GM12878 (cell line): ENCODE results near the gene CAMTA1.

ENCODE experiments used
- ASH2L ChIP-seq: fragments of 300-600, 200-600 bp; sonication (generic); IDR thresholded peaks from 2 replicates; pipeline ENCODE4 v1.6.1; 2017; ENCODE audit warnings: low read depth, mild to moderate bottlenecking, borderline replicate concordance
- ATF2 ChIP-seq: IDR thresholded peaks from 2 replicates; pipeline ENCODE4 v1.6.1; 2012; ENCODE audit warnings: low read length, inconsistent platforms
- CHD2 ChIP-seq: IDR thresholded peaks from 2 replicates; pipeline ENCODE4 v1.6.1; 2011; ENCODE audit warnings: low read depth, low read length, improper control_type of control experiment, borderline replicate concordance
- CTCF ChIP-seq, 3 experiments: IDR thresholded peaks in 2 of 3; conservative IDR thresholded peaks in 1 of 3; 2 replicates each; pipeline ENCODE4 v1.5.1; 2011; ENCODE audit warnings: low read depth in 3 of 3, low read length in 3 of 3, mild to moderate bottlenecking in 3 of 3, control low read depth in 2 of 3, moderate library complexity in 2 of 3, inconsistent platforms in 1 of 3, mixed read lengths in 1 of 3; ENCODE audit not compliant: control insufficient read depth in 2 of 3, insufficient read depth in 1 of 3; ENCODE audit errors: extremely low read depth in 1 of 3
- EGR1 ChIP-seq, 2 experiments: IDR thresholded peaks; 1 replicate in 1 of 2; 2 replicates in 1 of 2; pipeline ENCODE4 v1.6.1; 2011 to 2012; ENCODE audit warnings: low read depth in 2 of 2, low read length in 2 of 2, borderline replicate concordance in 1 of 2, mild to moderate bottlenecking in 1 of 2, moderate library complexity in 1 of 2
- EP300 ChIP-seq, 2 experiments: fragments of 150-350 bp in 1 of 2; IDR thresholded peaks; 2 replicates each; pipeline ENCODE4 v1.6.1; 2011 to 2012; ENCODE audit warnings: low read depth in 2 of 2, low read length in 2 of 2, borderline replicate concordance in 1 of 2, improper control_type of control experiment in 1 of 2, inconsistent platforms in 1 of 2; ENCODE audit not compliant: control insufficient read depth in 1 of 2
- ESRRA ChIP-seq: IDR thresholded peaks from 2 replicates; pipeline ENCODE4 v1.6.1; 2012; ENCODE audit warnings: mild to moderate bottlenecking, low read length, improper control_type of control experiment
- JUNB ChIP-seq: IDR thresholded peaks from 2 replicates; pipeline ENCODE4 v1.6.1; 2016; ENCODE audit warnings: antibody characterized with exemption, mild to moderate bottlenecking
- POLR2AphosphoS2 ChIP-seq: IDR thresholded peaks from 2 replicates; pipeline ENCODE4 v1.6.1; 2011; ENCODE audit warnings: low read depth, mild to moderate bottlenecking, low read length, improper control_type of control experiment, moderate library complexity
- POLR2AphosphoS5 ChIP-seq: IDR thresholded peaks from 2 replicates; pipeline ENCODE4 v1.6.1; 2011; ENCODE audit warnings: mild to moderate bottlenecking, low read length, inconsistent platforms
- RAD21 ChIP-seq: IDR thresholded peaks from 2 replicates; pipeline ENCODE4 v1.6.1; 2011; ENCODE audit warnings: mild to moderate bottlenecking, low read depth, low read length, moderate library complexity; ENCODE audit not compliant: insufficient read depth
- REST ChIP-seq: IDR thresholded peaks from 2 replicates; pipeline ENCODE4 v1.6.1; 2012; ENCODE audit warnings: mild to moderate bottlenecking, low read depth, low read length
- SMAD1 ChIP-seq: fragments of 450-650 bp; IDR thresholded peaks from 2 replicates; pipeline ENCODE4 v1.6.1; 2018; ENCODE audit warnings: mild to moderate bottlenecking, low read depth; ENCODE audit not compliant: partially characterized antibody

GRCh38 chr1:6923955-6924881 lies 139.0 kb downstream of the CAMTA1 start:
- TF ChIP-seq ASH2L (no peak), JUNB (no peak), EP300 (IDR thresholded peaks at IDR 0.05; ENCODE audit: borderline replicate concordance in 1 of 2, control insufficient read depth in 1 of 2, low read depth in 2 of 2, low read length in 2 of 2) (no peak), RAD21 (no peak), ATF2 (no peak), SMAD1 (no peak), REST (no peak), POLR2AphosphoS5 (no peak), POLR2AphosphoS2 (no peak), CHD2 (no peak), EGR1 (IDR thresholded peaks at IDR 0.05; ENCODE audit: borderline replicate concordance in 1 of 2, low read depth in 2 of 2, low read length in 2 of 2) (no peak), ESRRA (no peak), CTCF (IDR thresholded peaks at IDR 0.05 in 2 of 3, conservative IDR thresholded peaks at IDR 0.05 in 1 of 3; ENCODE audit: control insufficient read depth in 2 of 3, extremely low read depth in 1 of 3, insufficient read depth in 1 of 3, low read depth in 3 of 3, low read length in 3 of 3) (no peak)
